H9 (cell line): ENCODE data around the gene CORIN. TPM values are rescaled to one million over a fixed set of nuclear protein-coding genes. Genes with fewer than 3 reads are reported as not detected.

Experiments used
- DNase-seq: peaks from one replicate; pipeline ENCODE4 v3.0.0-alpha.2; 2017
- H2AFZ ChIP-seq: one replicate; pipeline ENCODE4 v1.6.1; 2013; ENCODE audit warnings: mild to moderate bottlenecking, low read length, control low read depth, moderate library complexity
- H2AK5ac ChIP-seq: 2 replicates; pipeline ENCODE4 v1.6.1; 2013; ENCODE audit warnings: low read length, control low read depth, mixed read lengths; ENCODE audit not compliant: insufficient read length
- H2BK120ac ChIP-seq: one replicate; pipeline ENCODE4 v1.6.1; 2013; ENCODE audit warnings: low read depth, mild to moderate bottlenecking, low read length, control low read depth, inconsistent platforms; ENCODE audit not compliant: poor library complexity, severe bottlenecking
- H2BK12ac ChIP-seq: 2 replicates; pipeline ENCODE4 v1.6.1; 2013; ENCODE audit warnings: low read length, control low read depth, mixed read lengths, low read depth; ENCODE audit not compliant: insufficient read length
- H2BK15ac ChIP-seq: 2 replicates; pipeline ENCODE4 v1.6.1; 2013; ENCODE audit warnings: low read depth, low read length, control low read depth
- H2BK20ac ChIP-seq: one replicate; pipeline ENCODE4 v1.6.1; 2013; ENCODE audit warnings: low read depth, mild to moderate bottlenecking, low read length, control low read depth, inconsistent platforms; ENCODE audit not compliant: poor library complexity, severe bottlenecking
- H2BK5ac ChIP-seq: 2 replicates; pipeline ENCODE4 v1.6.1; 2013; ENCODE audit warnings: low read length, control low read depth, mixed read lengths; ENCODE audit not compliant: insufficient read length
- H3K14ac ChIP-seq: 2 replicates; pipeline ENCODE4 v1.6.1; 2013; ENCODE audit warnings: low read length, control low read depth; ENCODE audit not compliant: insufficient read depth
- H3K18ac ChIP-seq: 2 replicates; pipeline ENCODE4 v1.6.1; 2013; ENCODE audit warnings: low read depth, mild to moderate bottlenecking, mixed read lengths, low read length, control low read depth; ENCODE audit not compliant: insufficient read length
- H3K23ac ChIP-seq: 2 replicates; pipeline ENCODE4 v1.6.1; 2013; ENCODE audit warnings: low read length, control low read depth, mixed read lengths, low read depth; ENCODE audit not compliant: insufficient read length
- H3K23me2 ChIP-seq: 2 replicates; pipeline ENCODE4 v1.6.1; 2013; ENCODE audit warnings: low read depth, mild to moderate bottlenecking, mixed read lengths, low read length, control low read depth; ENCODE audit not compliant: insufficient read length, poor library complexity, severe bottlenecking
- H3K27ac ChIP-seq: 2 replicates; pipeline ENCODE4 v1.5.1; 2013; ENCODE audit warnings: low read length, control low read depth, mixed read lengths, low read depth; ENCODE audit not compliant: insufficient read length
- H3K27me3 ChIP-seq: 2 replicates; pipeline ENCODE4 v1.6.1; 2013; ENCODE audit warnings: low read length, control low read depth, inconsistent platforms; ENCODE audit not compliant: insufficient read depth
- H3K4ac ChIP-seq: 2 replicates; pipeline ENCODE4 v1.6.1; 2013; ENCODE audit warnings: low read depth, mild to moderate bottlenecking, control low read depth, inconsistent platforms, low read length, moderate library complexity
- H3K4me1 ChIP-seq: 2 replicates; pipeline ENCODE4 v1.6.1; 2013; ENCODE audit warnings: low read length, control low read depth, inconsistent platforms; ENCODE audit not compliant: insufficient read depth
- H3K4me2 ChIP-seq: 2 replicates; pipeline ENCODE4 v1.6.1; 2013; ENCODE audit warnings: low read length, control low read depth, mixed read lengths; ENCODE audit not compliant: insufficient read length, insufficient read depth
- H3K56ac ChIP-seq: 2 replicates; pipeline ENCODE4 v1.6.1; 2013; ENCODE audit warnings: low read depth, mild to moderate bottlenecking, mixed read lengths, low read length, control low read depth; ENCODE audit not compliant: insufficient read length
- H3K79me1 ChIP-seq: 2 replicates; pipeline ENCODE4 v1.6.1; 2013; ENCODE audit warnings: low read depth, mild to moderate bottlenecking, moderate library complexity, low read length, control low read depth, inconsistent platforms; ENCODE audit not compliant: insufficient read depth, poor library complexity, severe bottlenecking
- H3K79me2 ChIP-seq: 2 replicates; pipeline ENCODE4 v1.6.1; 2013; ENCODE audit warnings: low read length, control low read depth, inconsistent platforms; ENCODE audit not compliant: insufficient read depth
- H3K9ac ChIP-seq: 2 replicates; pipeline ENCODE4 v1.6.1; 2013; ENCODE audit warnings: low read length, control low read depth, mixed read lengths; ENCODE audit not compliant: insufficient read length; ENCODE audit errors: extremely low read depth
- H3K9me3 ChIP-seq: one replicate; pipeline ENCODE4 v1.6.1; 2013; ENCODE audit warnings: low read depth, low read length, inconsistent platforms; ENCODE audit not compliant: control insufficient read depth
- H3T11ph ChIP-seq: one replicate; pipeline ENCODE4 v1.6.1; 2013; ENCODE audit warnings: mild to moderate bottlenecking, low read length, control low read depth, inconsistent platforms
- H4K20me1 ChIP-seq: one replicate; pipeline ENCODE4 v1.6.1; 2013; ENCODE audit not compliant: control insufficient read depth, insufficient read length, insufficient read depth
- H4K5ac ChIP-seq: 2 replicates; pipeline ENCODE4 v1.6.1; 2013; ENCODE audit warnings: low read depth, mild to moderate bottlenecking, mixed read lengths, low read length, control low read depth; ENCODE audit not compliant: insufficient read length
- H4K8ac ChIP-seq: replicated peaks from 2 replicates; pipeline ENCODE4 v1.6.1; 2013; ENCODE audit warnings: low read length, control low read depth, mixed read lengths, low read depth; ENCODE audit not compliant: insufficient read length
- H4K91ac ChIP-seq: 2 replicates; pipeline ENCODE4 v1.6.1; 2013; ENCODE audit warnings: low read depth, mild to moderate bottlenecking, moderate library complexity, mixed read lengths, low read length, control low read depth; ENCODE audit not compliant: insufficient read length
- H3K27ac Mint-ChIP-seq, 3 experiments: 2 replicates in 2 of 3; 3 replicates in 1 of 3; pipeline ENCODE4 v1.8.0; 2020 to 2021; ENCODE audit warnings: mixed read lengths in 3 of 3, mild to moderate bottlenecking in 1 of 3, moderate library complexity in 1 of 3
- H3K27me3 Mint-ChIP-seq: 2 replicates; pipeline ENCODE4 v1.8.0; 2021; ENCODE audit warnings: low read depth, mild to moderate bottlenecking, moderate library complexity, mixed read lengths
- H3K36me3 Mint-ChIP-seq, 3 experiments: 2 replicates in 2 of 3; 3 replicates in 1 of 3; pipeline ENCODE4 v1.8.0; 2020 to 2021; ENCODE audit warnings: low read depth in 3 of 3, mixed read lengths in 3 of 3; ENCODE audit not compliant: insufficient read depth in 1 of 3
- H3K4me1 Mint-ChIP-seq, 2 experiments: 2 replicates each; pipeline ENCODE4 v1.8.0; 2020; ENCODE audit warnings: mixed read lengths in 2 of 2
- H3K4me3 Mint-ChIP-seq, 2 experiments: 2 replicates in 1 of 2; 3 replicates in 1 of 2; pipeline ENCODE4 v1.8.0; 2020 to 2021; ENCODE audit warnings: mild to moderate bottlenecking in 2 of 2, mixed read lengths in 2 of 2, moderate library complexity in 1 of 2
- H3K9me3 Mint-ChIP-seq, 2 experiments: 2 replicates in 1 of 2; 3 replicates in 1 of 2; pipeline ENCODE4 v1.8.0; 2020; ENCODE audit warnings: mild to moderate bottlenecking in 2 of 2, mixed read lengths in 2 of 2, moderate library complexity in 1 of 2
- CTCF ChIP-seq: fragments of 200-600 bp; sonication (generic); conservative IDR thresholded peaks from 3 replicates; pipeline ENCODE4 v1.8.0; 2021; ENCODE audit warnings: antibody characterized with exemption, mild to moderate bottlenecking
- WGBS: extraction: QIAGEN DNeasy Blood & Tissue Kit; methylation state at CpG from one replicate; pipeline ENCODE4 v1.1.7; 2013; ENCODE audit warnings: missing lambda C conversion rate, low lambda C conversion rate, mixed read lengths; ENCODE audit not compliant: insufficient read length; ENCODE audit errors: extremely low coverage; 5-methylcytosine and 5-hydroxymethylcytosine counted together
- total RNA-seq: library from RNA; stranded (reverse); gene quantifications from 2 replicates; pipeline ENCODE4 v1.2.1, GENCODE V29; 2021

Gene CORIN
- total RNA-seq, 1 experiment from 2014 or later: 0.39 TPM

GRCh38 chr4:47669946-47670345 is 167.9 kb downstream of the CORIN start:
- Histone ChIP-seq H3K79me1 (no peaks in the 10 kb centered on the region), H3K4ac (no peak overlapping the region), H3K27me3 (no peaks in the 10 kb centered on the region), H3K14ac (no peak overlapping the region), H2AFZ (no peak overlapping the region), H3K23me2 (no peaks in the 10 kb centered on the region), H2BK5ac (no peak overlapping the region), H3K4me2 (no peak overlapping the region), H3K27ac (no peak overlapping the region), H2BK20ac (no peak overlapping the region), H4K91ac (no peak overlapping the region), H4K20me1 (no peaks in the 10 kb centered on the region), H2AK5ac (no peak overlapping the region), H3K18ac (no peak overlapping the region), H3K4me1 (no peaks in the 10 kb centered on the region), H2BK120ac (no peak overlapping the region), H3K9me3 (no peaks in the 10 kb centered on the region), H2BK12ac (no peak overlapping the region), H3K9ac (no peak overlapping the region), H3K79me2 (no peaks in the 10 kb centered on the region), H4K5ac (no peak overlapping the region), H2BK15ac (no peak overlapping the region), H3K23ac (no peak overlapping the region), H3T11ph (no peak overlapping the region), H3K56ac (no peak overlapping the region), H4K8ac (no peak overlapping the region)
- no peaks in the 10 kb centered on the region for H3K27me3 Mint-ChIP-seq
- no peak overlapping the region for H3K4me3 Mint-ChIP-seq
- 0 out of 7 replicates have a peak, but pooled peaks cover 0 to 2% (median 0%) of the 10 kb centered on the region in 3 experiments for H3K36me3 Mint-ChIP-seq
- H3K27ac Mint-ChIP-seq: no peak overlapping the region
- DNase-seq: no peak
- no peak for TF ChIP-seq CTCF
- H3K9me3 Mint-ChIP-seq: no peaks in the 10 kb centered on the region
- WGBS: no CpG with 5 or more reads among the region's 5 CpGs
- H3K4me1 Mint-ChIP-seq: peaks cover 3 to 9% of the 10 kb centered on the region in 2 experiments
